ENCODE data around the gene SLC2A13. TPM values are rescaled to one million over a fixed set of nuclear protein-coding genes. Genes with fewer than 3 reads are reported as not detected.
A peak's percentile ranks its signal among the peaks of the same experiment; 100 is the strongest.

The SLC2A13 gene
- total RNA-seq, 1 experiment from 2014 or later: 1.6 TPM

- no TSS peak for BruUV-seq (replicated peaks)
- no peak overlapping the region for H3K4me3 ChIP-seq
- no peaks in the 10 kb centered on the region for H3K27me3 ChIP-seq (ENCODE audit: insufficient read depth, low read depth)
- H3K36me3 ChIP-seq (ENCODE audit: low read depth): no peaks in the 10 kb centered on the region
- H3F3A ChIP-seq (ENCODE audit: insufficient read depth, low read depth): no peaks in the 10 kb centered on the region
- no peak overlapping the region for H2AFZ ChIP-seq
- H3K9me3 ChIP-seq (ENCODE audit: insufficient read depth, low read depth): 0 out of 2 replicates have a peak, but pooled peaks cover 4% of the 10 kb centered on the region
- intact Hi-C loops (cut with micrococcal nuclease; ENCODE audit: unreplicated experiment): loop anchor here (2.0 kb wide), 1 partner anchor 160 kb away; no protein-coding TSS in a partner anchor
- H3K27ac ChIP-seq: no peak overlapping the region
- POLR2A ChIA-PET (ENCODE audit: unreplicated experiment): no interaction called here
- CTCF ChIA-PET: interaction anchor here (0.6 kb wide), 1 partner anchor 161 kb away, joined by 3 read pairs; no protein-coding TSS in a partner anchor
- no peaks in the 10 kb centered on the region for H4K20me1 ChIP-seq (ENCODE audit: insufficient read depth)
- no peaks in the 10 kb centered on the region for H3K79me2 ChIP-seq (ENCODE audit: low read depth)
- TF ChIP-seq CTCF (conservative IDR thresholded peaks at IDR 0.05) (peak; percentile 86), EZH2 (IDR thresholded peaks at IDR 0.05; ENCODE audit: low read depth) (no peak)
- no peak overlapping the region for H3K4me2 ChIP-seq
- H3K9me2 ChIP-seq (ENCODE audit: insufficient read depth): no peaks in the 10 kb centered on the region
- peak; percentile 29 to 38 for DNase-seq
- no peaks in the 10 kb centered on the region for H3K4me1 ChIP-seq (replicated peaks; ENCODE audit: insufficient read depth)
Observed at GRCh38 chr12:40152783-40153383, 47.0 kb upstream of the SLC2A13 start.

- CTCF ChIA-PET: no interaction called here
- Histone ChIP-seq H3K9me3 (ENCODE audit: insufficient read depth, low read depth) (0 out of 2 replicates have a peak, but pooled peaks cover 4% of the 10 kb centered on the region), H3K9me2 (ENCODE audit: insufficient read depth) (no peaks in the 10 kb centered on the region), H3K4me2 (no peak overlapping the region), H3K4me3 (no peak overlapping the region), H2AFZ (no peak overlapping the region), H3K79me2 (ENCODE audit: low read depth) (no peaks in the 10 kb centered on the region), H3F3A (ENCODE audit: insufficient read depth, low read depth) (no peaks in the 10 kb centered on the region), H3K36me3 (ENCODE audit: low read depth) (no peaks in the 10 kb centered on the region), H3K27me3 (ENCODE audit: insufficient read depth, low read depth) (no peaks in the 10 kb centered on the region), H3K27ac (no peak overlapping the region), H4K20me1 (ENCODE audit: insufficient read depth) (no peaks in the 10 kb centered on the region), H3K4me1 (replicated peaks; ENCODE audit: insufficient read depth) (no peaks in the 10 kb centered on the region)
- POLR2A ChIA-PET (ENCODE audit: unreplicated experiment): no interaction called here
- BruUV-seq (replicated peaks): no TSS peak
- no peak for TF ChIP-seq EZH2 (IDR thresholded peaks at IDR 0.05; ENCODE audit: low read depth)
- TF ChIP-seq CTCF (conservative IDR thresholded peaks at IDR 0.05): no peak
- intact Hi-C loops (cut with micrococcal nuclease; ENCODE audit: unreplicated experiment): loop anchor here (1.0 kb wide), 1 partner anchor 384 kb away; no protein-coding TSS in a partner anchor
- DNase-seq: no peak
Observed at GRCh38 chr12:40149673-40150260, 43.9 kb upstream of the SLC2A13 start.

DNA sequence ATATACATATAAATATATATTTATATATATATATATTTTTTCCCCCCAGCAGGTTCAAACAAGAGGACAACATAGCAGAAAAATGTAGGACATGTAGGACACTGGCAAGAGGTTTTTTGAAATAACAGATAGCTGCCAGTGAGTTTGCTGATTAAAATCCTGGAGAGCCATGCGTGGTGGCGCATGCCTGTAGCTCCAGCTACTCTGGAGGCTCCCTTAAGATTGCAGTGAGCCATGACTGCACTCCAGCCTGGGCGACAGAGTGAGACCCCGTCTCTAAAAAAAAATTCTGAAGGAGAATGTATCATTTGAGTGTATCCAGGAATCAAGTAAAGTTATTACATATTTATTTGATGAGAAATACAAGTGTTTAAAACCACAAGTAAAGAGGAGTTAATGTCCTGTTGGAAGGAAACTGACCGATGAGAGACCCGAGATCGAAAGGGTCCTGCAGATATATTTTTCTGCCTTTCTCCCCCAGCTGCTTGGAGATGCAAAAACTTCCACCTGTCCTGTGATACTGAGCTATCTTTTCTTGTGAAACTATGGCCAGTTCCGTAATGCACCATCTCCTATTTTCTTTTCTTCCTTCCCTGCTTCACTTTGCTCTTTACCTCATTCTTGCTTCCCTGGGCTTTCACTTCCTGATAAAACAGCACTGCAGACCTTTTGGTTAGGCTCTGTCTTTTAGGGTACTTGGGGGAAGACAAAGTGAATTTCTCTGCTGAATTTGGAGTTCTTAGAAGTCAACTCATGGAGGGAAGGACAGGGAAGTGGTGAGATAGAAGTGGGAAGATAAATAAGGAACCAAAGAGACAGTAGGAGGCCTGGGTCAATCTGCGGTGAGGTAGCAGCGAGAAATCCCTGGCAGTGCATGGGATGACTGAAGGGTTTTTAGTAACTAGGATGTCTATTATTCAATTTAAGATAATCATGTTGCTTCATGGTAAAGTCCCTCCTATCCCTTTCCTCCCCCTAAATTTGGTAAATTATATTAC, 41.2 kb upstream of the SLC2A13 start:
- Histone ChIP-seq H3K27ac (no peak overlapping the region), H3K4me1 (replicated peaks; ENCODE audit: insufficient read depth) (no peaks in the 10 kb centered on the region), H4K20me1 (ENCODE audit: insufficient read depth) (no peaks in the 10 kb centered on the region), H3K27me3 (ENCODE audit: insufficient read depth, low read depth) (no peaks in the 10 kb centered on the region), H3K4me2 (no peak overlapping the region), H3K9me3 (ENCODE audit: insufficient read depth, low read depth) (0 out of 2 replicates have a peak, but pooled peaks cover 4% of the 10 kb centered on the region), H3K9me2 (ENCODE audit: insufficient read depth) (no peaks in the 10 kb centered on the region), H2AFZ (no peak overlapping the region), H3F3A (ENCODE audit: insufficient read depth, low read depth) (no peaks in the 10 kb centered on the region), H3K79me2 (ENCODE audit: low read depth) (no peaks in the 10 kb centered on the region), H3K4me3 (no peak overlapping the region), H3K36me3 (ENCODE audit: low read depth) (no peaks in the 10 kb centered on the region)
- ChIA-PET POLR2A (ENCODE audit: unreplicated experiment) (interaction anchor here (0.7 kb wide), 1 partner anchor 11 kb away, joined by 4 read pairs; no protein-coding TSS in a partner anchor), CTCF (no interaction called here)
- BruUV-seq (replicated peaks): no TSS peak
- no peak for DNase-seq
- TF ChIP-seq EZH2 (IDR thresholded peaks at IDR 0.05; ENCODE audit: low read depth): no peak
- no peak for TF ChIP-seq CTCF (conservative IDR thresholded peaks at IDR 0.05)
- intact Hi-C loops (cut with micrococcal nuclease; ENCODE audit: unreplicated experiment): no loop called here
